Endometrial microvascular endothelial cells (primary cell): ENCODE results near the gene SLC16A2. TPM values are rescaled to one million over a fixed set of nuclear protein-coding genes. Genes with fewer than 3 reads are reported as not detected.
"Not testable (repeated sequence)": the region's sequence is repeated elsewhere in the genome, so short reads cannot be mapped to it uniquely, and the experiment has no call there.

Experiments used
- in situ Hi-C: cut with HindIII; loops from 2 replicates; pipeline ENCODE4 v1.10.0; 2017; ENCODE audit warnings: low sequenced_read_pairs, low pct_unique_long_range_greater_than_20kb; ENCODE audit errors: inconsistent ontology term
- total RNA-seq: library from RNA; depleted of rRNA; stranded (reverse); fragments of >200 nt; gene quantifications from one replicate; pipeline ENCODE4 v1.2.3, GENCODE V29; 2015; ENCODE audit errors: inconsistent ontology term

The SLC16A2 gene
- total RNA-seq, 1 donor from 2014 or later = under 0.01 TPM

- in situ Hi-C loops = no loop called here
These were observed 72.5 kb downstream of the SLC16A2 start for GRCh38 chrX:74493806-74494205.

GRCh38 chrX:74498924-74499323, 77.6 kb downstream of the SLC16A2 start:
- in situ Hi-C loops = no loop called here

- in situ Hi-C loops = no loop called here
These were observed 78.8 kb downstream of the SLC16A2 start for GRCh38 chrX:74500067-74500466.

GRCh38 chrX:74500555-74500954, 79.3 kb downstream of the SLC16A2 start:
- in situ Hi-C loops = no loop called here

- in situ Hi-C loops = no loop called here
These were observed 84.1 kb downstream of the SLC16A2 start for GRCh38 chrX:74505437-74505836.

- in situ Hi-C loops = no loop called here
These were observed 85.2 kb downstream of the SLC16A2 start for GRCh38 chrX:74506317-74507115.

- in situ Hi-C loops = no loop called here
These were observed 85.9 kb downstream of the SLC16A2 start for GRCh38 chrX:74507191-74507590.

- in situ Hi-C loops = no loop called here
These were observed 88.7 kb downstream of the SLC16A2 start for GRCh38 chrX:74509989-74510388.

- in situ Hi-C loops = no loop called here
These were observed 89.1 kb downstream of the SLC16A2 start for GRCh38 chrX:74510401-74510800.

- in situ Hi-C loops = no loop called here
These were observed 90.4 kb downstream of the SLC16A2 start for GRCh38 chrX:74511704-74512103.

- in situ Hi-C loops = no loop called here
These were observed 93.1 kb downstream of the SLC16A2 start for GRCh38 chrX:74514384-74514783.

- in situ Hi-C loops = no loop called here
These were observed 94.1 kb downstream of the SLC16A2 start for GRCh38 chrX:74515356-74515755.

- in situ Hi-C loops = not testable (repeated sequence)
These were observed 94.7 kb downstream of the SLC16A2 start for GRCh38 chrX:74516013-74516412.

GRCh38 chrX:74519870-74520269, 98.6 kb downstream of the SLC16A2 start:
- in situ Hi-C loops = no loop called here

- in situ Hi-C loops = no loop called here
These were observed 99.0 kb downstream of the SLC16A2 start for GRCh38 chrX:74520291-74520690.

GRCh38 chrX:74520896-74521295, 99.6 kb downstream of the SLC16A2 start:
- in situ Hi-C loops = no loop called here

- in situ Hi-C loops = no loop called here
These were observed 100.9 kb downstream of the SLC16A2 start for GRCh38 chrX:74521961-74522751.

GRCh38 chrX:74523224-74523623, 101.9 kb downstream of the SLC16A2 start:
- in situ Hi-C loops = no loop called here

GRCh38 chrX:74523870-74524735, 102.8 kb downstream of the SLC16A2 start:
- in situ Hi-C loops = no loop called here
